HG03342 (cell line): Measurements from ENCODE around the gene PRKN.

Experiments
- ATAC-seq: cut with Tn5 transposase; IDR thresholded peaks from one replicate; pipeline ENCODE4 v1.9.1; 2021; ENCODE audit warnings: mild to moderate bottlenecking, moderate library complexity; ENCODE audit not compliant: unreplicated experiment

PRKN gene

DNA sequence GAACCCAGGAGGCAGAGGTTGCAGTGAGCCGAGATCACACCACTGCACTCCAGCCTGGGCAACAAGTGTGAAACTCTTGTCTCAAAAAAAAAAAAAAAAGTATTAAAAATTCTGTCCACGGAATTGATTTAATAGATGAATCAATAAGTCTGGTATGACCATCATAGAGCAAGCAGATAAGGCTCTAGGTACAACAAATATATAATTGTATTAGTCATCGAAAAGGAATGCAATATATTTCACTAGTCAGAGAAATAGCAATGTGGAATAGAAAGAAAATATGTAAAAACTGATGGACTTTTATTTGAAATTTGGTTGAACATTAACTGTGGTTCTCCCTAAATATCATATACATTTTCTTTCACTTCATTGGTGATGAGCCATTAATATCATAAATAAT lies 976.9 kb downstream of the PRKN start:
- no peak for ATAC-seq

DNA sequence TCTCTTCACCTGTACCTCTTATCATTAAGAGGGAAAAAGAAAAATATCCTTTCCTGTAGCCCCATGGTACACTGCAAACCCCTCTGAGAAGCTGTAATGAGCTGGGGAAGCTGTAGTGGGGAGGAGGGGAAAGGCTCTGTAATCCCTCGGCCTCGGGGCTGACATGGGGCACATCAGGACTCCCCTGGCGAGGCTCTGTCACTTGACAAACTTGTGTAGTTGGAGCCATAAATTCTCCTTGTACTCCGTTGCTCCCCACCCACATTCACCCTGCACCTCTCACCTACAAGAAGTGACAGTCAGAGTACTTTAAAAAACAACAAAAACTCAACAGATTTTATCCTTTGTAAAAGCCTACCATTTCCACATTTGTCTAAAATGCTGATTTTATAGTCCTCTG lies 978.0 kb downstream of the PRKN start:
- ATAC-seq: no peak

DNA sequence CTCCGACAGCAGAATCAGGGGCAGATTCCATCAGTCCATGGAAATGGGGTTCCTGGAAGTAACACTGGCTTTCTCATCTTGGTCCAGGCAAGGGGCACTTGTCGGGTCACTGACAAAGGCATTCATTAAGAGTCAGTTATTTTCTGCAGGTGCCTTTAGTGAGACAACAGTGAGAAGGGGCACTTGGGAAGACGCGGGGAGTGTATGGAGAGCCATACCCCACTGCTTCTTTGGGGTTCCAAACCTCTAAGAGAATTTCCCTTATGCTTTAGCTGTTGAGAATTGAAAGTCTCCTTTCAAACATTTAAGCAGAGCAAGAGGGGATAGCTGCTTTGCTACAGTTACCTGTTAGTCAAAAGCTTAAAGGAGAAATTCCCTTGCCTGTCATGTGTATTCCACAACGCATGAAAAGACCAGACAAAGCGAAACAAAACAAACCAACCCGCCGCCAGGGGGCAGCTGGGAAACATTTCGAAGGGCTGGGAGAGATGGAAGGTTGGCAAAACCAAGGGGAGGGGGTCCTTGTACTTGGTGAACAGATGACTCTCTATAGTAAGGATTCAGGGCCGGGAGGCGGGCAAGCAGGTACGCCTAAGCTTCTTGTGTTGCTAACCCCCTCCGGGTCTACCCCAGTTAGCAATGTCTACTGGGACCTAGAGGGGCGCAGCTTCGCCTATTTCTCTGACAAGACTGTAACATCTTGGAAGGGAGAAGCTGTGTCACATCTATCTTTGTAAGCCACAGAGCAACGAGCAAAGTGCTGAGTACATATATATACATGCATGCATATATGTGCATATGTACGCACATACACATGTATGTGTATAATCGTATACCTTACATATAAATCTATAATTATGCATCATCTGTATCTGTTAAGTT lies 978.8 kb downstream of the PRKN start:
- ATAC-seq: peak; percentile 49

GRCh38 chr6:161747506-161747905 lies 980.1 kb downstream of the PRKN start:
- no peak for ATAC-seq

DNA sequence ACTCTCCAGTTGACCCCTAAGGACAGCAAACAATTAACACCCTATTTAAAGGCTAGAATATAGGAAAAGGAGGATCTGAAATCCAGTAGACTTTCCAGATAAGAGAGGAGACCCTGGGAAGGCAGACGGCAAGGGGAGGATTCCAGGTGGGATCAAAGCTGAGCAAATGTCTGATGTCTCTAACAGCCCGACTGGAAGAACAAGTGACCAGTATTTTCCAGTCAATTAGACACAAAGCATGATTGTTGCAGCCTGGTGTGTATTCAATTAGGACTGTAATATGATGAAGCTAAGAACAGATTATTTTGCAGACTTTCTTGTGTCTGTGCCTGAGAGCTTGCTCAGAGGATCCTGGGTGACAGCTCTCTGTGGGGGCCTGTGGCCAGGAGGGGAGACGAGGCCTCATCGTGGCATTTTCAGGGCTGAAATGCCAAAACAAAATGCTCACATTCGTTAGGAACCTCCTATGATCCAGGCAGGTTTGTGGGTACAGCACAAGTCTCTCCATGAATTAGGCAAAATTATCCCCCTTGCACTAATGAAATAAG lies 981.9 kb downstream of the PRKN start:
- no peak for ATAC-seq

- ATAC-seq: no peak
These were observed 982.4 kb downstream of the PRKN start for GRCh38 chr6:161745128-161745527.

GRCh38 chr6:161744211-161745067 lies 983.1 kb downstream of the PRKN start:
- no peak for ATAC-seq

DNA sequence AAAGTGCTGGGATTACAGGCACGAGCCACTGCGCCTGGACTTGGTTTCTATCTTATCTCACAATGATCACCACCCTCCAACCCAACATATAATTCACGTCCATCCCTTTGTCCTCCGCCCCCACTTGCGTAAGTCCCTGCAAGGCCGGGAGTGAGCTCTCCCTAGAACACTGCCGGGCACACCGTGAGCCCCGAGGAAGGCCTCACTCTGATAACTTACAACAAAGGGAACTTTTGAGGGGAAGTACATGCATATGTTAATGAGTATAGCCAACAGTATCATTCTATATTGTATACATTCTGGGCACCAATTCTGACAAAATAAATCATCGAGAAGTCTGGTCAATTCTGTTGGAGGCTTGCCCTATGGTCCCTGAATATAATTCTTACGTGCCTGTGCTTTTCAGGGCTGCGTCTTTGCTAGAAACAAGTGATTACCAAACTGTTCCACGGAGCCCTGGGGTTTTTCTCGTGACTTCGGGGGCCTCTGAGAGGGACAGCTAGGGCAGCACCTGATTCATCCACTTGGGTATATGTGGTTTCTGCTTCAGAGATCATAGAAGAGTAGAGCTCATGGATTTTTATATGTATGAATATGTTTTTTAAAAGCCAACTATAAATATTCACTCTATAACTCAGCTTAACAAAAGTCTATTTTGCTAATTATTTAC lies 983.9 kb downstream of the PRKN start:
- ATAC-seq: no peak

DNA sequence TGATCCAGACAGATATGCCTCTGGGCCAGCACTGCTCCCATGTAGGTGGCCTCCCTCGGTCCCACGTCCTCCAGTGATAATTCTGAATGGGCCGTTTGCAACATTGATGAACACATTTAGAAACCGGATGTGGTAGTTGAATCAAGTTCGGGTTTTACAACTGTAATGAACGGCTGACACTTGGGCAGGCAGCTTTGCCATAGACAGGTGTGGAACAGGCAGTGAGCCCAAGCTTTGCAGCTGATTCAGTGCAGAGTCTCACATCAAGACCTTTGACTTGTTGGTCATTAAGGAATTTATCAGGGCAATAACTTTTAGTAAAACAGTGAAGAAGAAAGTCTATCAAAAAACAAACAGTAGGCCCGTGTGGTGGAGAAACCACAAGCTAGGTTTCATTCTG lies 987.1 kb downstream of the PRKN start:
- ATAC-seq: no peak

DNA sequence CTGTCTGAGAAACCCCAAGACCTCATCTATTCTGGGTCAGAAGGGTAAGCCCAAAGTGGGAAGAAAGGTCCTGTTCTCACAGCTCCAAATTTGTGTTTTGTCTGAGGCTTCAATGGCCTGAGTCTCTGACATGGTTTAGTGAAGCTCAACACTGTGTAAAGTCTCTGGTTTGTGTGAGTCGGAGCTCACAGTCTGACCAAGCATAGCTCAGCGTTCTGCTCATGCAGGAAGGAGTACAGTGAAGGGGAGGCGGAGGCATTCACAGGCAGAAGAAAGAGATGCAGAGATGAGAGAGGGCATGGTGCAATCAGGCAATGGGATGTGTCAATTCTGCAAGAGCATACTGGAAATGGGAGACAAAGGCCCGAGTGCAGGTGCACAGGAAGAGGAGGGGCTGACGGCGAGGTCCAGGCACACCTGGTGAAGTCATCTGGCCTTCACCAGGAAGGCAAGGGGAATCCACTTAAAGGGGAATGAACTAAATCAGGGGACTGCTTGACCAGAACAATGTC lies 990.7 kb downstream of the PRKN start:
- ATAC-seq: no peak

DNA sequence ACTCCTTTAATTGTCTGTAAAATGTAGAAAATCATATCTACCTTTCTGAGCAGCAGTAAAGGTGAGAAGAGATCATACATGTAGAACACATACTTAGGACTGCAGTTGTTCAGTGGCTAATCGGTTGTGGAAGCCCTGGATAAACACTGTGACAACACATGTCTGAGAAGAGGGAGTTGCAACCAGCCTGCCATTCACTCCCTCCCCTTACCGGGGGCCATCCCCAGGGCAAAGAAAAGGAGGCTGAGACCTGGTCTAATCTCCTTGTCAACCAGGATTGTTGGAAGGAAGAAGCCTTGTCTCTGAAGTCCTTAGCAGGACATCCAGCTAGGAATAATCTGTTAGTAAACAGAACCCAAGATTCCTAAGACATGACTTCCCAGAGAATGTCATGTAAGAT lies 991.2 kb downstream of the PRKN start:
- ATAC-seq: no peak

DNA sequence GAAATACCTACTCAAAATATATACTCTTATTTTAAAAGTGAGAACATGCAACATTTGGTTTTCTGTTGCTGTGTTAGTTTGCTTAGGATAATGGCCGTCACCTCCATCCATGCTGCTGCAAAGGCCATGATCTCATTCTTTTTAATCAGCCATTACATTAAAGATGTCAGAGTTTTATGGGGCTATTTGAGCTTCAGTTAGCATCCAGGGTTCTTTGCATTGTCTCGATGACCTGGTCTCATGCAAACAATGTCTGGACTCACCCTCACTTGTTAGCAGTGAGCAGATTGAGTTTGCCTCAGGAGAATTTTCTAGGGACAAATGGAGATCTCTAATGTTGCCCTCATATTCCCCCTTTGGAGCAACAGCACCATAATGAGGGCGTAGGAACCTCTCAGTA lies 995.0 kb downstream of the PRKN start:
- no peak for ATAC-seq

DNA sequence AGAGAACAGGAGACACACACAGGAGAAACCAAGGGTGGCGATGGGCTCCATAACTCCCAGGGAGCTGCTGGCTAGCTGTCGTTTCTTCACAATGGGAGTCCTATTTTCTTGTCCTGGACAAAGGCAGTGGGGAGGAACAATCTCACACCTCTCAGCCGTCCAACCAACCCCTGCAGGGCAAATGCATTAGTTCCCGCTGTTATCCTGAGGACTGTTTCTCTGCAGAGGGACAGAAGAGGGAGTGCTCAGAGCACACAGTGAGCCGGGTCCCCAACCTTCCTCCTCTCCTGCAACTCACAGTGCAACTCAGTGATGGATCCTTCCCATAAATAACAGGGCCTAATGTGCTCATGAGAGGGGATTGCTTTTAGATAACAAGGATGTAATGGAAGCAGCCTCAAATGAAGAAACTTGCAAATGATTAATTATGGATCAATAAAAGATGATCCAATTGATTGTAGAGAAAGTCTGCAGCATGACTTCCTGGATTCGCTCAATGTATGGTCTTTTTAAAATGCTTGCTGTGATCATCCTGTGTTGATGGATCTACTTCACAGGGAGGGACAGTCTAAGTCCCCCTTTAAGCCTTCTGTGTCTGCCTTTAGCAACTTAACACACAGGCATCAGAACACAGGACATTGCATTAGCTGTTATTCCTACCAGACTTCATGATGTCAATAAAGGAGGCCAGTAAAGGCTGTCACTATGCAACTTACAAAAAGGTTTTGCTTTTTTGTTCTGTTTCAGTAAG lies 1000.3 kb downstream of the PRKN start:
- ATAC-seq: no peak

DNA sequence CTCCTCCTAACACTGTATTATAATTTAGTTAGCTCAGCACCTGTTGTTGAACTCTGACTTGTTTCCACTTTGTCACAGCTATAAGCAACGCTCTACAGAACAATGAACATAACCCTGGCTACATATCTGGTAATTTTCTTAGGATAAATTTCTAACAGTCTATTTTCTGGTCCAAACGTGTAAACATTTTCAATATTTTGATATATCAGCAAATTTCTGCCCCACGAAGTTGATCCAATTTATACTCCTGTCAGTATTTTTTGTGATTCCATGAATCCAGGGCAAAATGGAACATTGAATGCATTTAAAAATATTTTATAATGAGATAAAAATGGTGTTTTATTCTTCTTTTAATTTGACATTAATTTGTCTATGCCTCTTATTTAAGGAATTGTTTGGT lies 1005.2 kb downstream of the PRKN start:
- ATAC-seq: no peak

- ATAC-seq: no peak
These were observed 1006.1 kb downstream of the PRKN start for GRCh38 chr6:161721511-161721910.

DNA sequence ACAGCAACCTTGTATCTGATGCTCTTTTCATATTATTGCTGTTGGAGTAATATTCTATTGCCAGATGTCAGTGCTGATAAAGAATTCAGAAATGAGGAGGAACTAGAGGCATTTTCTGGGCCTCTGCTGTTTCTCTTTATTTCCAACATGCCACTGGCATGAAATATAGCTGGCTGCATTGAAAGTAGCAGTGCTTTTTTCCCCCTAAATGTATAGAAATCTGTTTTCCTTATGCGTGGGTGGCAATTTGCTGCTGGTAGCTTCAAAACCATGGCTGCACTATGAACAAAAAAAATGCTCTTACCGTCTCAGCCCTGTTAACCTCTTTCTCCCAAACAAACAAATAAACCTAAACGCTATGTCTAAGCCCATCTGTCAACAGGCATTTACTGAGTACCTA lies 1011.4 kb downstream of the PRKN start:
- no peak for ATAC-seq

DNA sequence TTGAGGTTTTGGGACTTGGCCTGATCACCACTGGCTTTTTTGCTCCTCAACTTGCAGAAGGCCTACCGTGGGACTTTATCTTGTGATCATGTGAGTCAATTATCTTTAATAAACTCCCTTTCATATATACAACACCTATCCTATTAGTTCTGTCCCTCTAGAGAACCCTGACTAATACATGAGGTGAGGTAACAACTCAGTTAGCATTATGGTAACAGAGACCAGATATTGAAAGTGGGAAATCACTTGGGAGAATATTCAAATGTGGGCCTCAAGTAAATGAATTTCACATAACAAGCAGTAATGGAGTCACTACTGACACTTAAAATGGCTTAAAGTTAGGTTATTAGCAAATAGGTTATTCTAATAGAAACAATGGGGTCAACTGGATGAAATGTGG lies 1015.6 kb downstream of the PRKN start:
- no peak for ATAC-seq

DNA sequence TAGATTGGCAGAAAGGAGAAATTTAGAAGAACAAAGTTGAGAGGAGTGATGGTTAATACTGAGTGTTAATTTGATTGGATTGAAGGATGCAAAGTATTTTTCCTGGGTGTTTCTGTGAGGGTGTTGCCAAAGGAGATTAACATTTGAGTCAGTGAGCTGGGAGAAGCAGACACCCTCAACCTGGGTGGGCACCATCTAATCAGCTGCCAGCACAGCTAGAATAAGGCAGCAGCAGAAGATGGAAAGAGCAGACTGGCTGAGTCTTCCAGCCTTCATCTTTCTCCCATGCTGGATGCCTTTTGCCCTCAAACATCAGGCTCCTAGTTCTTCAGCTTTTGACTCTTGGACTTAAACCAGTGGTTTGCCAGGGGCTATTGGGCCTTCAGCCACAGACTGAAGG lies 1016.1 kb downstream of the PRKN start:
- ATAC-seq: no peak

DNA sequence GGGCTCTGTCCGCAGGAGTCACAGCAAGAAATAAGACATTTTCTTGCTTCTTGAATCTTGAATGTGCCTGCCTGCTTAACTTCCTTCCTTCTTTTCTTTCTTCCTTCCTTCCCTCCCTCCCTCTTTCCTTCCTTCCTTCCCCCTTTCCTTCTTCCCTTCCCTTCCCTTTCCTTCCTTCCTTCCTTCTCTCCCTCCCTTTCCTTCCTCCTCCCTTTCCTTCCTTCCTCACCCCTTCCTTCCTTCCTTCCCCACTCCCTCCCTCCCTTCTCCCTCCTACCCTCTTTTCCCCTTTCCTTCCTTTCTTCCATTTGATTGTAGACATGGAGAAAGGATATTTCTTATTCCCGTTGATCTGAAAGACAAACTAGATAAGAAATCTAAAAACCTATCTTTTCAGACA lies 1016.9 kb downstream of the PRKN start:
- ATAC-seq: no peak

GRCh38 chr6:161701056-161701455 lies 1026.5 kb downstream of the PRKN start:
- no peak for ATAC-seq
